Measurements from ENCODE around the gene BMP6.

DNA sequence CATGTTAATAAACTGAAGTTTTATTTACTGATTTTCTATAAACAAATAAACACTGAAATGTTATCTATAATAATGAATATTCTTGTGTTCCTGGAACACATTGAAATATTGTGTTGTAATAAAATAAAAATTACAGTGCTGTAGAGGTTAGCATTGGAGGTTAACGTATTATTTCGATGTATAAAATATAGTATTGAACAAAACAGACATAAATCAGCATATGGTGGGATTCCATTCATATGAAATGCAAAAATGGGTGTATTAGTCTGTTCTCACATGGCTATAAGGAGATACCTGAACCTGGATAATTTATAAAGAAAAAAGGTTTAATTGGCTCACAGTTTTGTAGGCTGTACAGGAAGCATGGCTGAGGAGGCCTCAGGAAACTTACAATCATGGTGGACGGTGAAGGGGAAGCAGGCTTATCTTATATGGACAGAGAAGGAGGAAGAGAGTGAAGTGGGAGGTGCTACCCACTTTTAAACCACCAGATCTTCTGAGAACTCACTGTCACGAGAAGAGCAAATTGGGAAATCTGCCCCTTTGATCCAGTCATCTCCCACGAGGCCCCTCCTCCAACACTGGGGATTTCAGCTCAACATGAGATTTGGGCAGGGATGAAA is 24.6 kb upstream of the BMP6 start:
- TF ChIP-seq, protein P1, sequence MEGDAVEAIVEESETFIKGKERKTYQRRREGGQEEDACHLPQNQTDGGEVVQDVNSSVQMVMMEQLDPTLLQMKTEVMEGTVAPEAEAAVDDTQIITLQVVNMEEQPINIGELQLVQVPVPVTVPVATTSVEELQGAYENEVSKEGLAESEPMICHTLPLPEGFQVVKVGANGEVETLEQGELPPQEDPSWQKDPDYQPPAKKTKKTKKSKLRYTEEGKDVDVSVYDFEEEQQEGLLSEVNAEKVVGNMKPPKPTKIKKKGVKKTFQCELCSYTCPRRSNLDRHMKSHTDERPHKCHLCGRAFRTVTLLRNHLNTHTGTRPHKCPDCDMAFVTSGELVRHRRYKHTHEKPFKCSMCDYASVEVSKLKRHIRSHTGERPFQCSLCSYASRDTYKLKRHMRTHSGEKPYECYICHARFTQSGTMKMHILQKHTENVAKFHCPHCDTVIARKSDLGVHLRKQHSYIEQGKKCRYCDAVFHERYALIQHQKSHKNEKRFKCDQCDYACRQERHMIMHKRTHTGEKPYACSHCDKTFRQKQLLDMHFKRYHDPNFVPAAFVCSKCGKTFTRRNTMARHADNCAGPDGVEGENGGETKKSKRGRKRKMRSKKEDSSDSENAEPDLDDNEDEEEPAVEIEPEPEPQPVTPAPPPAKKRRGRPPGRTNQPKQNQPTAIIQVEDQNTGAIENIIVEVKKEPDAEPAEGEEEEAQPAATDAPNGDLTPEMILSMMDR (optimal IDR thresholded peaks at IDR 0.05 in 1 of 3, IDR thresholded peaks at IDR 0.05 in 1 of 3, conservative IDR thresholded peaks at IDR 0.05 in 1 of 3; ENCODE audit: extremely low read depth in 1 of 3, insufficient read depth in 2 of 3, low read length in 3 of 3): no peak
- no peak for TF ChIP-seq EZH2 (IDR thresholded peaks at IDR 0.05; ENCODE audit: low read length)

All from keratinocyte (primary cell).